SIG-M5 (cell line): Measurements from ENCODE around the gene SLC22A12.

Source experiments
- DNase-seq: peaks from one replicate; lab custom pipeline; 2025; lab: John Stamatoyannopoulos, UW

SLC22A12 gene

GRCh38 chr11:64562723-64563351 lies 28.2 kb upstream of the SLC22A12 start:
- DNase-seq: no peak

GRCh38 chr11:64563966-64564365 lies 27.1 kb upstream of the SLC22A12 start:
- DNase-seq: no peak

GRCh38 chr11:64564419-64564818 lies 26.6 kb upstream of the SLC22A12 start:
- DNase-seq: no peak

- no peak for DNase-seq
Observed at GRCh38 chr11:64564947-64565889, 25.8 kb upstream of the SLC22A12 start.

GRCh38 chr11:64566042-64566914 lies 24.7 kb upstream of the SLC22A12 start:
- DNase-seq: no peak

GRCh38 chr11:64566915-64567891 lies 23.8 kb upstream of the SLC22A12 start:
- DNase-seq: no peak

- no peak for DNase-seq
Observed at GRCh38 chr11:64568041-64568571, 22.9 kb upstream of the SLC22A12 start.

GRCh38 chr11:64568584-64569140 lies 22.4 kb upstream of the SLC22A12 start:
- no peak for DNase-seq

- DNase-seq: no peak
Observed at GRCh38 chr11:64569300-64569970, 21.6 kb upstream of the SLC22A12 start.

- DNase-seq: no peak
Observed at GRCh38 chr11:64570341-64570740, 20.7 kb upstream of the SLC22A12 start.

- no peak for DNase-seq
Observed at GRCh38 chr11:64571050-64571409, 20.0 kb upstream of the SLC22A12 start.

- DNase-seq: no peak
Observed at GRCh38 chr11:64571410-64572091, 19.5 kb upstream of the SLC22A12 start.

GRCh38 chr11:64572143-64572542 lies 18.9 kb upstream of the SLC22A12 start:
- DNase-seq: no peak

GRCh38 chr11:64577202-64577601 lies 13.8 kb upstream of the SLC22A12 start:
- DNase-seq: no peak

GRCh38 chr11:64580412-64580811 lies 10.6 kb upstream of the SLC22A12 start:
- DNase-seq: no peak

- no peak for DNase-seq
Observed at GRCh38 chr11:64581057-64581523, 9.9 kb upstream of the SLC22A12 start.

- DNase-seq: no peak
Observed at GRCh38 chr11:64582885-64583284, 8.1 kb upstream of the SLC22A12 start.

GRCh38 chr11:64583296-64584262 lies 7.4 kb upstream of the SLC22A12 start:
- DNase-seq: no peak
